MCF 10A (cell line): ENCODE results near the gene ANKRD12. TPM values are rescaled to one million over a fixed set of nuclear protein-coding genes. Genes with fewer than 3 reads are reported as not detected.

Source experiments
- BruUV-seq: library from RNA; stranded (reverse); fragments of 400-500 nt; replicated peaks from 2 replicates; lab custom pipeline; 2021; lab: Mats Ljungman, UMichigan
- CTCF ChIA-PET: fragments of 300-600 bp; sonication (Branson Sonifier 250); formaldehyde crosslinking; extraction: SDS; loops from one replicate; lab custom pipeline; 2021; ENCODE audit warnings: antibody characterized with exemption, inconsistent platforms; lab: Yijun Ruan, JAX
- POLR2A ChIA-PET: fragments of 300-600, 350-650 bp; sonication (Branson Sonifier 250); formaldehyde crosslinking; extraction: SDS; loops from one replicate; lab custom pipeline; 2020; ENCODE audit warnings: antibody characterized with exemption, inconsistent platforms; lab: Yijun Ruan, JAX
- DNase-seq: peaks from one replicate; pipeline ENCODE4 v3.0.0-alpha.2; 2018; ENCODE audit not compliant: unreplicated experiment
- H3K27ac Mint-ChIP-seq: one replicate; pipeline ENCODE4 v1.8.0; 2022; ENCODE audit warnings: mild to moderate bottlenecking, low read depth, mixed read lengths; ENCODE audit not compliant: unreplicated experiment
- H3K27me3 Mint-ChIP-seq: one replicate; pipeline ENCODE4 v1.8.0; 2022; ENCODE audit warnings: mixed read lengths; ENCODE audit not compliant: insufficient read depth, unreplicated experiment
- H3K36me3 Mint-ChIP-seq: one replicate; pipeline ENCODE4 v1.8.0; 2022; ENCODE audit warnings: mild to moderate bottlenecking, moderate library complexity, mixed read lengths; ENCODE audit not compliant: insufficient read depth, unreplicated experiment
- H3K4me1 Mint-ChIP-seq: one replicate; pipeline ENCODE4 v1.8.0; 2022; ENCODE audit warnings: mixed read lengths; ENCODE audit not compliant: insufficient read depth, unreplicated experiment
- H3K4me3 Mint-ChIP-seq: one replicate; pipeline ENCODE4 v1.8.0; 2022; ENCODE audit warnings: mild to moderate bottlenecking, moderate library complexity, mixed read lengths; ENCODE audit not compliant: unreplicated experiment
- H3K9me3 Mint-ChIP-seq: one replicate; pipeline ENCODE4 v1.8.0; 2022; ENCODE audit warnings: mixed read lengths; ENCODE audit not compliant: unreplicated experiment
- intact Hi-C: fragments of 100-400 bp; cut with micrococcal nuclease; formaldehyde crosslinking; loops from 2 replicates; pipeline ENCODE4 v1.14.1; 2022
- total RNA-seq: library from RNA; stranded (reverse); gene quantifications from 2 replicates; pipeline ENCODE4 v1.2.3, GENCODE V29; 2022
- TF ChIP-seq, protein P1 (sequence below): fragments of 200-600 bp; IDR thresholded peaks from one replicate; pipeline ENCODE4 v1.8.0; 2022; ENCODE audit warnings: antibody characterized with exemption, mild to moderate bottlenecking; ENCODE audit not compliant: unreplicated experiment

The ANKRD12 gene
- total RNA-seq, 1 experiment from 2014 or later, result 25.3 TPM

DNA sequence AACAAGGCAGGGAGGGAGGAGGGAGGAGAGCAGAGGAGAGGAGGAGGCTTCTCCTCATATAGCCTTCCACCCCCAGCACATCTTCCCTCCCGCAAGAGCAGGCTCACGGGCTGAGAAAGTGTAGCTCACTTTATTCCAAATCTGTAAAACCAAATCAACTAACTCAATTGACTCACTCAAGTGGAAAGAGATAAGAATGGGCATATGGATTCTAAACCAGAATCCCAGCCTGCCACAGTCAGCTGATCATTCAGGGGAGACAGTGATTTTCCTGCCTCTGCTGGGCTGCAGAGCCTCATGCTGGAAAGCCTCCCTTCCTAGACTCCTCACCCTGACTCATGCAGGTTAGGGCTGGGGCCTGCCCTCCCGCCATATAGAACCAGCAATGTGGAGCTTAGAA, 193.8 kb downstream of the ANKRD12 start:
- Mint-ChIP-seq H3K27me3 (no peaks in the 10 kb centered on the region), H3K27ac (no peak overlapping the region), H3K9me3 (peaks cover 8% of the 10 kb centered on the region), H3K36me3 (no peaks in the 10 kb centered on the region), H3K4me1 (peaks cover 11% of the 10 kb centered on the region), H3K4me3 (no peak overlapping the region)
- no TSS peak for BruUV-seq
- ChIA-PET CTCF (no interaction called here), POLR2A (no interaction called here)
- TF ChIP-seq, protein P1, sequence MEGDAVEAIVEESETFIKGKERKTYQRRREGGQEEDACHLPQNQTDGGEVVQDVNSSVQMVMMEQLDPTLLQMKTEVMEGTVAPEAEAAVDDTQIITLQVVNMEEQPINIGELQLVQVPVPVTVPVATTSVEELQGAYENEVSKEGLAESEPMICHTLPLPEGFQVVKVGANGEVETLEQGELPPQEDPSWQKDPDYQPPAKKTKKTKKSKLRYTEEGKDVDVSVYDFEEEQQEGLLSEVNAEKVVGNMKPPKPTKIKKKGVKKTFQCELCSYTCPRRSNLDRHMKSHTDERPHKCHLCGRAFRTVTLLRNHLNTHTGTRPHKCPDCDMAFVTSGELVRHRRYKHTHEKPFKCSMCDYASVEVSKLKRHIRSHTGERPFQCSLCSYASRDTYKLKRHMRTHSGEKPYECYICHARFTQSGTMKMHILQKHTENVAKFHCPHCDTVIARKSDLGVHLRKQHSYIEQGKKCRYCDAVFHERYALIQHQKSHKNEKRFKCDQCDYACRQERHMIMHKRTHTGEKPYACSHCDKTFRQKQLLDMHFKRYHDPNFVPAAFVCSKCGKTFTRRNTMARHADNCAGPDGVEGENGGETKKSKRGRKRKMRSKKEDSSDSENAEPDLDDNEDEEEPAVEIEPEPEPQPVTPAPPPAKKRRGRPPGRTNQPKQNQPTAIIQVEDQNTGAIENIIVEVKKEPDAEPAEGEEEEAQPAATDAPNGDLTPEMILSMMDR, result no peak
- DNase-seq, result no peak
- intact Hi-C loops, result no loop called here

- Mint-ChIP-seq H3K27me3 (no peaks in the 10 kb centered on the region), H3K27ac (no peak overlapping the region), H3K36me3 (peaks cover 13% of the 10 kb centered on the region), H3K4me3 (peak overlapping the region; percentile 81), H3K9me3 (peaks cover 5% of the 10 kb centered on the region), H3K4me1 (peaks cover 11% of the 10 kb centered on the region)
- DNase-seq, result no peak
- BruUV-seq, result no TSS peak
- TF ChIP-seq, protein P1, result no peak
- CTCF ChIA-PET, result interaction anchor here (0.7 to 1.0 kb wide), 3 partner anchors 22 to 109 kb away, joined by 3 to 4 read pairs (median 3); no protein-coding TSS in a partner anchor
- intact Hi-C loops, result loop anchor here (2.0 kb wide), 1 partner anchor 141 kb away; the partner anchor contains the start of gene RALBP1
- POLR2A ChIA-PET, result interaction anchor here (0.8 to 1.9 kb wide), 10 partner anchors 13 to 260 kb away, joined by 3 to 10 read pairs (median 4); partner anchors contain the start of gene RALBP1
Measured at GRCh38 chr18:9333441-9334328, 197.1 kb downstream of the ANKRD12 start.

- Mint-ChIP-seq H3K36me3 (peaks cover 20% of the 10 kb centered on the region), H3K27me3 (no peaks in the 10 kb centered on the region)
- intact Hi-C loops, result loop anchor here (2.0 kb wide), 1 partner anchor 140 kb away; the partner anchor contains the start of gene RALBP1
Measured at GRCh38 chr18:9334329-9334972, 197.9 kb downstream of the ANKRD12 start, which contains the start of gene TWSG1. Gene TWSG1 (plus strand): TSS chr18:9334773. CDS start chr18:9337230, 2,457 bp downstream.

More at GRCh38 chr18:9334329-9334972, 197.9 kb downstream of the ANKRD12 start, which contains the start of gene TWSG1:
- TF ChIP-seq, protein P1, result peak; percentile 40
- ChIA-PET POLR2A (interaction anchor here (0.6 to 1.9 kb wide), 13 partner anchors 13 to 261 kb away, joined by 3 to 10 read pairs (median 3); partner anchors contain the start of gene RALBP1), CTCF (interaction anchor here (0.7 to 1.0 kb wide), 2 partner anchors 109 to 261 kb away, joined by 3 read pairs; no protein-coding TSS in a partner anchor)
- no TSS peak for BruUV-seq
- no peaks in the 10 kb centered on the region for H3K9me3 Mint-ChIP-seq
- peak; percentile 93 for DNase-seq
- peaks cover 8% of the 10 kb centered on the region for H3K4me1 Mint-ChIP-seq
- peak within 1 kb of the TSS; percentile 81 for H3K4me3 Mint-ChIP-seq
- peak within 1 kb of the TSS; percentile 63 for H3K27ac Mint-ChIP-seq
